ENCODE measurements around the gene LGI1.

LGI1 gene

GRCh38 chr10:93813507-93814465 lies 56.0 kb downstream of the LGI1 start:
- no peak for DNase-seq (ENCODE audit: low read depth)
- peak; percentile 67 for TF ChIP-seq CTCF (conservative IDR thresholded peaks at IDR 0.05; ENCODE audit: low read depth, low read length)
- H3K4me3 ChIP-seq (ENCODE audit: low read length), result no peak overlapping the region

GRCh38 chr10:93815304-93816096 lies 57.8 kb downstream of the LGI1 start:
- peak overlapping the region; percentile 8 for H3K4me3 ChIP-seq (ENCODE audit: low read length)
- no peak for DNase-seq (ENCODE audit: low read depth)
- TF ChIP-seq CTCF (conservative IDR thresholded peaks at IDR 0.05; ENCODE audit: low read depth, low read length), result peak; percentile 46

GRCh38 chr10:93816123-93816747 lies 58.5 kb downstream of the LGI1 start:
- TF ChIP-seq CTCF (conservative IDR thresholded peaks at IDR 0.05; ENCODE audit: low read depth, low read length), result peak; percentile 90
- no peak overlapping the region for H3K4me3 ChIP-seq (ENCODE audit: low read length)
- no peak for DNase-seq (ENCODE audit: low read depth)

GRCh38 chr10:93818086-93818485 lies 60.4 kb downstream of the LGI1 start:
- DNase-seq (ENCODE audit: low read depth), result no peak
- TF ChIP-seq CTCF (conservative IDR thresholded peaks at IDR 0.05; ENCODE audit: low read depth, low read length), result no peak
- no peak overlapping the region for H3K4me3 ChIP-seq (ENCODE audit: low read length)

- no peak for TF ChIP-seq CTCF (conservative IDR thresholded peaks at IDR 0.05; ENCODE audit: low read depth, low read length)
Observed at GRCh38 chr10:93819520-93819919, 61.8 kb downstream of the LGI1 start.

GRCh38 chr10:93820434-93820833 lies 62.7 kb downstream of the LGI1 start:
- DNase-seq (ENCODE audit: low read depth), result no peak
- TF ChIP-seq CTCF (conservative IDR thresholded peaks at IDR 0.05; ENCODE audit: low read depth, low read length), result no peak
- no peak overlapping the region for H3K4me3 ChIP-seq (ENCODE audit: low read length)

More at GRCh38 chr10:93819520-93819919, 61.8 kb downstream of the LGI1 start:
- no peak overlapping the region for H3K4me3 ChIP-seq (ENCODE audit: low read length)
- DNase-seq (ENCODE audit: low read depth), result no peak

All from retinal pigment epithelial cell (primary cell).